ENCODE measurements around the gene MYO15B. TPM values are rescaled to one million over a fixed set of nuclear protein-coding genes. Genes with fewer than 3 reads are reported as not detected.

Gene MYO15B
- total and polyA plus RNA-seq, 2 of the 13 experiments (the other 11 are each of a cell fraction or from before 2014, with no cell fraction given), result 2.8 to 8.1 TPM

DNA sequence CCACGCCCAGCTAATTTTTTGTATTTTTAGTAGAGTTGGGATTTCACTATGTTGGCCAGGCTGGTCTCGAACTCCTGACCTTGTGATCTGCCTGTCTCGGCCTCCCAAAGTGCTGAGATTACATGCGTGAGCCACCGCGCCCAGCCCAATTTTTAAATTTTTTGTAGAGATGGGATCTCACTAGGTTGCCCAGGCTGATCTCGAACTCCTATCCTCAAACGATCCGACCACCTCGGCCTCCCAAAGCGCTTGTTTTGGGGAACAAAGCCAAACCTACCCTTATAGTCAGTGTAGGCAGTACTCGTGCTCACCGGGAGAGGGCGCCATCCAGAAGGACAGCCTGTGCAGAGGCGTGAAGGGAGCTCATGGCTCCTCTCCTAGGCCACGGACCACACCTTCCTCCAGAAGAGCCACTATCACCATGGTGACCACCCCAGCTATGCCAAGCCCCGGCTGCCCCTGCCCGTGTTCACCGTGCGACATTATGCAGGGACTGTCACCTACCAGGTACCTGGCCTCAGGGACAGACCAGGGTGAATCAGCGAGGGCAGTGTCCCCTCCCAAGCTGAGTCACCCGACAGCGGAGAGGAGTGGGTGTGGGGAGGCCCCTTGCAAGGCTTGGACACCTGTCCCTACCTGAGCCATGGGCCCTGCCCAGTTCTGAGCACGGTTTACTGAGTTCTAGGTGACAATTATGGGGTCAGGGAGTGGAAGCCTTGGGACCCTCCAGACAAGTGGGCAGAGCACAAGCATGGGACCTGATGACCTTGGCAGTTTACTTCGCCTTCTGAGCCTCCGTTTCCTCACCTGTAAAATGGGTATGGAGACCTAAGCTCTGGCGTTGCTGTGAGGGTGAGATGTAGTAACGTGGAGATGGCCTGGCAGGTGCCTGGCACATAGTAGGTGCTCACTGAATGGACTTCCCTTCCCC is 13.7 kb downstream of the MYO15B start (continued):
- TF ChIP-seq TOE1 (CRISPR knock-in tag; IDR thresholded peaks at IDR 0.05) (no peak), GLI4 (CRISPR knock-in tag; IDR thresholded peaks at IDR 0.05; ENCODE audit: borderline replicate concordance) (no peak), SIN3A (IDR thresholded peaks at IDR 0.05; ENCODE audit: borderline replicate concordance, low read depth, low read length) (no peak), SAFB2 (CRISPR knock-in tag; IDR thresholded peaks at IDR 0.05; ENCODE audit: borderline replicate concordance, low read depth) (no peak), KDM5A (IDR thresholded peaks at IDR 0.05; ENCODE audit: borderline replicate concordance, low read length) (no peak), NCOA1 (CRISPR knock-in tag; IDR thresholded peaks at IDR 0.05) (no peak), KLF16 (CRISPR knock-in tag; IDR thresholded peaks at IDR 0.05) (peak in 1 of 2 experiments; percentile 55; a peak in 1 of 4 replicates), PITX1 (CRISPR knock-in tag; IDR thresholded peaks at IDR 0.05) (no peak), ZNF768 (CRISPR knock-in tag; IDR thresholded peaks at IDR 0.05) (peak; percentile 54; the same call in 1 of the 2 replicates), ZNF263 (CRISPR knock-in tag; IDR thresholded peaks at IDR 0.05) (peak; percentile 77), ATF1 (CRISPR knock-in tag; IDR thresholded peaks at IDR 0.05) (no peak)
- TF ChIP-seq, protein P1, sequence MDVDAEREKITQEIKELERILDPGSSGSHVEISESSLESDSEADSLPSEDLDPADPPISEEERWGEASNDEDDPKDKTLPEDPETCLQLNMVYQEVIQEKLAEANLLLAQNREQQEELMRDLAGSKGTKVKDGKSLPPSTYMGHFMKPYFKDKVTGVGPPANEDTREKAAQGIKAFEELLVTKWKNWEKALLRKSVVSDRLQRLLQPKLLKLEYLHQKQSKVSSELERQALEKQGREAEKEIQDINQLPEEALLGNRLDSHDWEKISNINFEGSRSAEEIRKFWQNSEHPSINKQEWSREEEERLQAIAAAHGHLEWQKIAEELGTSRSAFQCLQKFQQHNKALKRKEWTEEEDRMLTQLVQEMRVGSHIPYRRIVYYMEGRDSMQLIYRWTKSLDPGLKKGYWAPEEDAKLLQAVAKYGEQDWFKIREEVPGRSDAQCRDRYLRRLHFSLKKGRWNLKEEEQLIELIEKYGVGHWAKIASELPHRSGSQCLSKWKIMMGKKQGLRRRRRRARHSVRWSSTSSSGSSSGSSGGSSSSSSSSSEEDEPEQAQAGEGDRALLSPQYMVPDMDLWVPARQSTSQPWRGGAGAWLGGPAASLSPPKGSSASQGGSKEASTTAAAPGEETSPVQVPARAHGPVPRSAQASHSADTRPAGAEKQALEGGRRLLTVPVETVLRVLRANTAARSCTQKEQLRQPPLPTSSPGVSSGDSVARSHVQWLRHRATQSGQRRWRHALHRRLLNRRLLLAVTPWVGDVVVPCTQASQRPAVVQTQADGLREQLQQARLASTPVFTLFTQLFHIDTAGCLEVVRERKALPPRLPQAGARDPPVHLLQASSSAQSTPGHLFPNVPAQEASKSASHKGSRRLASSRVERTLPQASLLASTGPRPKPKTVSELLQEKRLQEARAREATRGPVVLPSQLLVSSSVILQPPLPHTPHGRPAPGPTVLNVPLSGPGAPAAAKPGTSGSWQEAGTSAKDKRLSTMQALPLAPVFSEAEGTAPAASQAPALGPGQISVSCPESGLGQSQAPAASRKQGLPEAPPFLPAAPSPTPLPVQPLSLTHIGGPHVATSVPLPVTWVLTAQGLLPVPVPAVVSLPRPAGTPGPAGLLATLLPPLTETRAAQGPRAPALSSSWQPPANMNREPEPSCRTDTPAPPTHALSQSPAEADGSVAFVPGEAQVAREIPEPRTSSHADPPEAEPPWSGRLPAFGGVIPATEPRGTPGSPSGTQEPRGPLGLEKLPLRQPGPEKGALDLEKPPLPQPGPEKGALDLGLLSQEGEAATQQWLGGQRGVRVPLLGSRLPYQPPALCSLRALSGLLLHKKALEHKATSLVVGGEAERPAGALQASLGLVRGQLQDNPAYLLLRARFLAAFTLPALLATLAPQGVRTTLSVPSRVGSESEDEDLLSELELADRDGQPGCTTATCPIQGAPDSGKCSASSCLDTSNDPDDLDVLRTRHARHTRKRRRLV (CRISPR knock-in tag; IDR thresholded peaks at IDR 0.05), result no peak
- TF ChIP-seq, protein P2, sequence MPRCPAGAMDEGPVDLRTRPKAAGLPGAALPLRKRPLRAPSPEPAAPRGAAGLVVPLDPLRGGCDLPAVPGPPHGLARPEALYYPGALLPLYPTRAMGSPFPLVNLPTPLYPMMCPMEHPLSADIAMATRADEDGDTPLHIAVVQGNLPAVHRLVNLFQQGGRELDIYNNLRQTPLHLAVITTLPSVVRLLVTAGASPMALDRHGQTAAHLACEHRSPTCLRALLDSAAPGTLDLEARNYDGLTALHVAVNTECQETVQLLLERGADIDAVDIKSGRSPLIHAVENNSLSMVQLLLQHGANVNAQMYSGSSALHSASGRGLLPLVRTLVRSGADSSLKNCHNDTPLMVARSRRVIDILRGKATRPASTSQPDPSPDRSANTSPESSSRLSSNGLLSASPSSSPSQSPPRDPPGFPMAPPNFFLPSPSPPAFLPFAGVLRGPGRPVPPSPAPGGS (CRISPR knock-in tag; IDR thresholded peaks at IDR 0.05), result peak; percentile 84
- TF ChIP-seq, protein P3, sequence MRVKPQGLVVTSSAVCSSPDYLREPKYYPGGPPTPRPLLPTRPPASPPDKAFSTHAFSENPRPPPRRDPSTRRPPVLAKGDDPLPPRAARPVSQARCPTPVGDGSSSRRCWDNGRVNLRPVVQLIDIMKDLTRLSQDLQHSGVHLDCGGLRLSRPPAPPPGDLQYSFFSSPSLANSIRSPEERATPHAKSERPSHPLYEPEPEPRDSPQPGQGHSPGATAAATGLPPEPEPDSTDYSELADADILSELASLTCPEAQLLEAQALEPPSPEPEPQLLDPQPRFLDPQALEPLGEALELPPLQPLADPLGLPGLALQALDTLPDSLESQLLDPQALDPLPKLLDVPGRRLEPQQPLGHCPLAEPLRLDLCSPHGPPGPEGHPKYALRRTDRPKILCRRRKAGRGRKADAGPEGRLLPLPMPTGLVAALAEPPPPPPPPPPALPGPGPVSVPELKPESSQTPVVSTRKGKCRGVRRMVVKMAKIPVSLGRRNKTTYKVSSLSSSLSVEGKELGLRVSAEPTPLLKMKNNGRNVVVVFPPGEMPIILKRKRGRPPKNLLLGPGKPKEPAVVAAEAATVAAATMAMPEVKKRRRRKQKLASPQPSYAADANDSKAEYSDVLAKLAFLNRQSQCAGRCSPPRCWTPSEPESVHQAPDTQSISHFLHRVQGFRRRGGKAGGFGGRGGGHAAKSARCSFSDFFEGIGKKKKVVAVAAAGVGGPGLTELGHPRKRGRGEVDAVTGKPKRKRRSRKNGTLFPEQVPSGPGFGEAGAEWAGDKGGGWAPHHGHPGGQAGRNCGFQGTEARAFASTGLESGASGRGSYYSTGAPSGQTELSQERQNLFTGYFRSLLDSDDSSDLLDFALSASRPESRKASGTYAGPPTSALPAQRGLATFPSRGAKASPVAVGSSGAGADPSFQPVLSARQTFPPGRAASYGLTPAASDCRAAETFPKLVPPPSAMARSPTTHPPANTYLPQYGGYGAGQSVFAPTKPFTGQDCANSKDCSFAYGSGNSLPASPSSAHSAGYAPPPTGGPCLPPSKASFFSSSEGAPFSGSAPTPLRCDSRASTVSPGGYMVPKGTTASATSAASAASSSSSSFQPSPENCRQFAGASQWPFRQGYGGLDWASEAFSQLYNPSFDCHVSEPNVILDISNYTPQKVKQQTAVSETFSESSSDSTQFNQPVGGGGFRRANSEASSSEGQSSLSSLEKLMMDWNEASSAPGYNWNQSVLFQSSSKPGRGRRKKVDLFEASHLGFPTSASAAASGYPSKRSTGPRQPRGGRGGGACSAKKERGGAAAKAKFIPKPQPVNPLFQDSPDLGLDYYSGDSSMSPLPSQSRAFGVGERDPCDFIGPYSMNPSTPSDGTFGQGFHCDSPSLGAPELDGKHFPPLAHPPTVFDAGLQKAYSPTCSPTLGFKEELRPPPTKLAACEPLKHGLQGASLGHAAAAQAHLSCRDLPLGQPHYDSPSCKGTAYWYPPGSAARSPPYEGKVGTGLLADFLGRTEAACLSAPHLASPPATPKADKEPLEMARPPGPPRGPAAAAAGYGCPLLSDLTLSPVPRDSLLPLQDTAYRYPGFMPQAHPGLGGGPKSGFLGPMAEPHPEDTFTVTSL (CRISPR knock-in tag; IDR thresholded peaks at IDR 0.05; ENCODE audit: borderline replicate concordance), result no peak

All from HepG2 (cell line).